ENCODE measurements around the gene LY6G5C. TPM values are rescaled to one million over a fixed set of nuclear protein-coding genes. Genes with fewer than 3 reads are reported as not detected.

Gene LY6G5C
- total and polyA plus RNA-seq, 2 donors (not counting 1 experiment from before 2014, with no cell fraction given), result 0.76 to 3.4 TPM

DNA sequence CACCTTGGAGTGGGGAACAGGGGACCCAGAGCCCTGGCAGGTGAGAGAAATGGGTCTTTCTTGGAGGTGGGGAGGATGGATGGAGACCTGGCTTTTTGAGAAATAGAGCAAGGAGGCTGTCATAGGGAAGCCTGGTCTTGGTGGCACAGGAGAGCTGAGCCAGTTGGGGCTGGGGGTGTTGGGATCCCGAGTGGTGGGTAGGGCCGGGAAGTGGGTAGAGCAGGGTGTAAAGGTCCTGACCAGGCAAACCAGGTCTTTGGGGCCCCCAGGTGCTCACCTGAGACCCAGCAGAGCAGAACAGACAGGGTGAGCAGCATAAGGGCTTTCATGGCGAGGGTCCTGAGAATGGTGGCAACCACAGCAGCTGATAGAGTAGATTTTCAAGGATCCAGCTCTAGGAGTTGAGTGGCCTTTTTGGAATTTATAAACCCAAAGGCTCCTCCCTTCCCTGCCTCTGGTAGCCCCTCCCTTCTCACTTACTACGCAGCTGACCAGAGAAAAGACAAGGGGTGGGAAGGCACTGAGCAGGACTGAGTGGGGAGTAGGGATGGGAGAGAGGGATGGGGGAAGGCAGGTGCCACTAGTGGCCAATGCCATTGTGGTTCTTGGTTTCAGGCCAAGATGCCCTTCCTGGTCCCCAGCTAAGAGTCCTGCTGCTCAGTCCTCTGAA is 40.6 kb upstream of the LY6G5C start, which contains the start of gene LY6G6C:
Gene LY6G6C, minus strand, starts transcription at position 396 of the 670 bp plus-strand sequence. Its CDS starts 67 bp downstream, at position 329.
- Histone ChIP-seq H3K9ac (ENCODE audit: low read length) (no peak within 1 kb of the TSS), H3K27me3 (replicated peaks in 1 of 4; ENCODE audit: control extremely low read depth in 1 of 4, control insufficient read depth in 3 of 4, insufficient read depth in 4 of 4, low read length in 3 of 4) (no peaks in the 10 kb centered on the region), H3K9me3 (ENCODE audit: control extremely low read depth in 1 of 3, control insufficient read depth in 2 of 3, insufficient read depth in 1 of 3, low read length in 2 of 3) (no peaks in the 10 kb centered on the region), H3K4me1 (ENCODE audit: control insufficient read depth in 2 of 2, insufficient read depth in 2 of 2, low read length in 2 of 2) (peaks cover 12 to 19% of the 10 kb centered on the region in 2 donors), H2AFZ (ENCODE audit: insufficient read depth, low read depth, low read length, poor library complexity, severe bottlenecking) (no peak within 1 kb of the TSS), H3K4me3 (ENCODE audit: control extremely low read depth in 1 of 5, extremely low read depth in 1 of 5, insufficient read depth in 1 of 5, low read depth in 2 of 5, low read length in 4 of 5) (no peak within 1 kb of the TSS), H4K20me1 (ENCODE audit: control insufficient read depth, insufficient read depth, low read length, poor library complexity, severe bottlenecking) (no peaks in the 10 kb centered on the region), H3K4me2 (replicated peaks; ENCODE audit: low read depth, low read length, poor library complexity, severe bottlenecking) (no peak within 1 kb of the TSS), H3K79me2 (ENCODE audit: control insufficient read depth, insufficient read depth, low read length) (no peaks in the 10 kb centered on the region), H3K27ac (ENCODE audit: low read length in 2 of 2) (no peak within 1 kb of the TSS), H3K36me3 (replicated peaks in 1 of 2; ENCODE audit: control extremely low read depth in 1 of 2, control insufficient read depth in 1 of 2, extremely low read depth in 1 of 2, insufficient read depth in 2 of 2, low read length in 1 of 2) (peaks cover 0 to 10% of the 10 kb centered on the region in 2 experiments)
- H3K4me3 Mint-ChIP-seq, result no peak within 1 kb of the TSS
- TF ChIP-seq, protein P1, sequence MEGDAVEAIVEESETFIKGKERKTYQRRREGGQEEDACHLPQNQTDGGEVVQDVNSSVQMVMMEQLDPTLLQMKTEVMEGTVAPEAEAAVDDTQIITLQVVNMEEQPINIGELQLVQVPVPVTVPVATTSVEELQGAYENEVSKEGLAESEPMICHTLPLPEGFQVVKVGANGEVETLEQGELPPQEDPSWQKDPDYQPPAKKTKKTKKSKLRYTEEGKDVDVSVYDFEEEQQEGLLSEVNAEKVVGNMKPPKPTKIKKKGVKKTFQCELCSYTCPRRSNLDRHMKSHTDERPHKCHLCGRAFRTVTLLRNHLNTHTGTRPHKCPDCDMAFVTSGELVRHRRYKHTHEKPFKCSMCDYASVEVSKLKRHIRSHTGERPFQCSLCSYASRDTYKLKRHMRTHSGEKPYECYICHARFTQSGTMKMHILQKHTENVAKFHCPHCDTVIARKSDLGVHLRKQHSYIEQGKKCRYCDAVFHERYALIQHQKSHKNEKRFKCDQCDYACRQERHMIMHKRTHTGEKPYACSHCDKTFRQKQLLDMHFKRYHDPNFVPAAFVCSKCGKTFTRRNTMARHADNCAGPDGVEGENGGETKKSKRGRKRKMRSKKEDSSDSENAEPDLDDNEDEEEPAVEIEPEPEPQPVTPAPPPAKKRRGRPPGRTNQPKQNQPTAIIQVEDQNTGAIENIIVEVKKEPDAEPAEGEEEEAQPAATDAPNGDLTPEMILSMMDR (IDR thresholded peaks at IDR 0.05), result no peak
- no peak for TF ChIP-seq EZH2 (IDR thresholded peaks at IDR 0.05; ENCODE audit: borderline replicate concordance, insufficient read depth, low read depth, low read length, poor library complexity, severe bottlenecking)
- no peaks in the 10 kb centered on the region for H3K27me3 Mint-ChIP-seq
- no peak for ATAC-seq (ENCODE audit: low read depth)
- 86% methylated on average over 2 of the region's 4 CpGs for WGBS (ENCODE audit: insufficient coverage)
- H3K9me3 Mint-ChIP-seq (ENCODE audit: insufficient read depth), result no peaks in the 10 kb centered on the region
- ChIA-PET CTCF (no interaction called here), POLR2A (no interaction called here)
- intact Hi-C loops (cut with micrococcal nuclease), result no loop called here
- no peak within 1 kb of the TSS for H3K27ac Mint-ChIP-seq
- no peak for DNase-seq
- H3K4me1 Mint-ChIP-seq, result peaks cover 28% of the 10 kb centered on the region

DNA sequence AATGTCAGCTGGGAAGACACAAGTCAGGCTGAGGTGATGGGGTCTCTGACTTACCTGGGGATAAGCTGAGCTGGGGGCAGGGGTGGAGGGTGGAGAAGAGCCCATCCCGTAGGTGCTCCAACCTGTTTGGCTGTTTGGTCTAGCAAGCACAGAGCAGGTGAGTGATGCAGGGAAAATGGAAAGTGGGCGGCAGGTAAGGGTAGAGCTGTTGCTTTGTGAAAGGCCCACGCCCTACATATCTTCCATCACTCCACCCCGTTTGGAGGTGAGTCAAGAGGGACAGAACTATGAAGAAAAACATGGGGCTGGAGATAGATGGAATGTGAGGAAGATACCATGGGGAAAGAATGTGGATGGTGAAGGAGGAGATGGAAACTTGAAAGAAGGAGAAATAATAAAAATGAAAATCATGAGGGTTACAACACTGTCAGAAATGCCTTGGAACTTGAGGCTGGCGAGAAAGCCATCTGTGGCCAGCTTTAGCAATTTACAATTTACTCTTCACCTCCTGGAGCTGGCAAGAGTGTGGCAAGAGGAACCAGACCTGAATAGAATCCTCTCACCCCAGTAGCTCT is 39.4 kb upstream of the LY6G5C start:
- H3K27me3 ChIP-seq (replicated peaks in 1 of 4; ENCODE audit: control extremely low read depth in 1 of 4, control insufficient read depth in 3 of 4, insufficient read depth in 4 of 4, low read length in 3 of 4), result no peaks in the 10 kb centered on the region
- Mint-ChIP-seq H3K4me1 (peaks cover 19% of the 10 kb centered on the region), H3K27ac (no peak overlapping the region), H3K4me3 (no peak overlapping the region), H3K9me3 (ENCODE audit: insufficient read depth) (no peaks in the 10 kb centered on the region), H3K27me3 (no peaks in the 10 kb centered on the region)
- no peaks in the 10 kb centered on the region for H3K9me3 ChIP-seq (ENCODE audit: control extremely low read depth in 1 of 3, control insufficient read depth in 2 of 3, insufficient read depth in 1 of 3, low read length in 2 of 3)
- CTCF ChIA-PET, result interaction anchor here (0.6 kb wide), 1 partner anchor 41 kb away, joined by 3 read pairs; no protein-coding TSS in a partner anchor
- ATAC-seq (ENCODE audit: low read depth) (no peak), DNase-seq (no peak)
- POLR2A ChIA-PET, result no interaction called here
- H3K4me2 ChIP-seq (replicated peaks; ENCODE audit: low read depth, low read length, poor library complexity, severe bottlenecking), result no peak overlapping the region
- intact Hi-C loops (cut with micrococcal nuclease), result no loop called here
- H4K20me1 ChIP-seq (ENCODE audit: control insufficient read depth, insufficient read depth, low read length, poor library complexity, severe bottlenecking), result no peaks in the 10 kb centered on the region
- H3K79me2 ChIP-seq (ENCODE audit: control insufficient read depth, insufficient read depth, low read length), result no peaks in the 10 kb centered on the region
- H3K4me3 ChIP-seq (ENCODE audit: control extremely low read depth in 1 of 5, extremely low read depth in 1 of 5, insufficient read depth in 1 of 5, low read depth in 2 of 5, low read length in 4 of 5), result no peak overlapping the region
- no peak overlapping the region for H2AFZ ChIP-seq (ENCODE audit: insufficient read depth, low read depth, low read length, poor library complexity, severe bottlenecking)
- TF ChIP-seq EZH2 (IDR thresholded peaks at IDR 0.05; ENCODE audit: borderline replicate concordance, insufficient read depth, low read depth, low read length, poor library complexity, severe bottlenecking), result no peak
- TF ChIP-seq, protein P1 (IDR thresholded peaks at IDR 0.05), result no peak
- WGBS (ENCODE audit: insufficient coverage), result 97% methylated on average over 4 of the region's 5 CpGs
- no peaks in the 10 kb centered on the region for H3K36me3 ChIP-seq (replicated peaks in 1 of 2; ENCODE audit: control extremely low read depth in 1 of 2, control insufficient read depth in 1 of 2, extremely low read depth in 1 of 2, insufficient read depth in 2 of 2, low read length in 1 of 2)
- H3K4me1 ChIP-seq (ENCODE audit: control insufficient read depth in 2 of 2, insufficient read depth in 2 of 2, low read length in 2 of 2), result peaks cover 7 to 12% of the 10 kb centered on the region in 2 donors
- H3K27ac ChIP-seq (ENCODE audit: low read length in 2 of 2), result no peak overlapping the region
- H3K9ac ChIP-seq (ENCODE audit: low read length), result no peak overlapping the region

All from B cell (primary cell).